HEK293T (cell line): ENCODE data around the gene HESX1.

Experiments
- BHLHE40 ChIP-seq: fragments of 450-650 bp; IDR thresholded peaks from 2 replicates; pipeline ENCODE4 v1.6.1; 2016; ENCODE audit warnings: mild to moderate bottlenecking, moderate library complexity, borderline replicate concordance
- CTBP1 ChIP-seq: fragments of 450-650 bp; IDR thresholded peaks from 2 replicates; pipeline ENCODE4 v1.6.1; 2016; ENCODE audit warnings: borderline replicate concordance
- ELF4 ChIP-seq: fragments of 450-650 bp; IDR thresholded peaks from 2 replicates; pipeline ENCODE4 v1.6.1; 2017; ENCODE audit warnings: antibody characterized with exemption
- FOXA1 ChIP-seq: fragments of 450-650 bp; IDR thresholded peaks from 2 replicates; pipeline ENCODE4 v1.6.1; 2016; ENCODE audit warnings: mild to moderate bottlenecking
- FOXK2 ChIP-seq: fragments of 450-650 bp; IDR thresholded peaks from 2 replicates; pipeline ENCODE4 v1.6.1; 2016; ENCODE audit warnings: mild to moderate bottlenecking
- FOXM1 ChIP-seq: fragments of 450-650 bp; IDR thresholded peaks from 2 replicates; pipeline ENCODE4 v1.6.1; 2017; ENCODE audit warnings: mild to moderate bottlenecking, borderline replicate concordance
- HDGF ChIP-seq: fragments of 450-650 bp; IDR thresholded peaks from 2 replicates; pipeline ENCODE4 v1.6.1; 2017; ENCODE audit warnings: antibody characterized with exemption, borderline replicate concordance
- L3MBTL2 ChIP-seq: fragments of 450-650 bp; conservative IDR thresholded peaks from 2 replicates; pipeline ENCODE4 v1.6.1; 2016; ENCODE audit warnings: mild to moderate bottlenecking
- NFRKB ChIP-seq: fragments of 450-650 bp; IDR thresholded peaks from 2 replicates; pipeline ENCODE4 v1.6.1; 2016; ENCODE audit warnings: mild to moderate bottlenecking, moderate library complexity
- SP1 ChIP-seq: fragments of 450-650 bp; IDR thresholded peaks from 2 replicates; pipeline ENCODE4 v1.6.1; 2017
- SUZ12 ChIP-seq: fragments of 450-650 bp; IDR thresholded peaks from 2 replicates; pipeline ENCODE4 v1.6.1; 2016; ENCODE audit warnings: mild to moderate bottlenecking
- TARDBP ChIP-seq: fragments of 450-650 bp; IDR thresholded peaks from 2 replicates; pipeline ENCODE4 v1.6.1; 2016
- ZNF384 ChIP-seq: fragments of 450-650 bp; IDR thresholded peaks from 2 replicates; pipeline ENCODE4 v1.6.1; 2016
- TF ChIP-seq, protein P1 (sequence below): fragments of 450-650 bp; IDR thresholded peaks from 2 replicates; pipeline ENCODE4 v1.6.1; 2016

DNA sequence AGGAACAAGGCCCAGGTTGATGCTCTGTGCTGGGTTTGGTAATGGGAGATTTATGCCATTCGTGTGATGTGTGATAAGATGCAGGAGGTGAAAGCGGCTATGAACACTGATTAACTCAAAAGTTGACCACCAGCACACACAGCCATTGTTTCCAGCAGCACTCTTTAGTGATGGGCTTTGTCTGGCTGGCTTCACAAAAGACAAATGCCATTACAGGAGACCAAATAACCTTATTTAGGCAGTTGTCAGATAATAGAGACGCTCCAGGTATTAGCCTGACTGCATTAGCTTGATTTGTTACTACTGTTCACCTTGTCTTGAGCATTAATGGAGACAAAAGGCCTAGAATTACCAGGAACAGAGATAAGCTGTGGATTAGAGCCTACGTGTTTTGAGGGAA is 5.1 kb downstream of the HESX1 start:
- TF ChIP-seq BHLHE40 (no peak), HDGF (no peak), SUZ12 (no peak), FOXA1 (no peak), TARDBP (no peak), ELF4 (no peak), FOXM1 (no peak), FOXK2 (no peak), NFRKB (no peak), SP1 (no peak), ZNF384 (no peak), L3MBTL2 (no peak), CTBP1 (no peak)
- TF ChIP-seq, protein P1, sequence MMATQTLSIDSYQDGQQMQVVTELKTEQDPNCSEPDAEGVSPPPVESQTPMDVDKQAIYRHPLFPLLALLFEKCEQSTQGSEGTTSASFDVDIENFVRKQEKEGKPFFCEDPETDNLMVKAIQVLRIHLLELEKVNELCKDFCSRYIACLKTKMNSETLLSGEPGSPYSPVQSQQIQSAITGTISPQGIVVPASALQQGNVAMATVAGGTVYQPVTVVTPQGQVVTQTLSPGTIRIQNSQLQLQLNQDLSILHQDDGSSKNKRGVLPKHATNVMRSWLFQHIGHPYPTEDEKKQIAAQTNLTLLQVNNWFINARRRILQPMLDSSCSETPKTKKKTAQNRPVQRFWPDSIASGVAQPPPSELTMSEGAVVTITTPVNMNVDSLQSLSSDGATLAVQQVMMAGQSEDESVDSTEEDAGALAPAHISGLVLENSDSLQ = no peak
